CD4-positive, alpha-beta T cell treated with Interleukin-12 subunit alpha and Interleukin-12 subunit beta, for 1 hour (primary cell): ENCODE results near the gene RAI1.
"Not testable (repeated sequence)": the region's sequence is repeated elsewhere in the genome, so short reads cannot be mapped to it uniquely, and the experiment has no call there.

ENCODE experiments used
- DNase-seq: peaks from one replicate; pipeline ENCODE4 v3.0.0-alpha.2; 2020

The RAI1 gene

DNA sequence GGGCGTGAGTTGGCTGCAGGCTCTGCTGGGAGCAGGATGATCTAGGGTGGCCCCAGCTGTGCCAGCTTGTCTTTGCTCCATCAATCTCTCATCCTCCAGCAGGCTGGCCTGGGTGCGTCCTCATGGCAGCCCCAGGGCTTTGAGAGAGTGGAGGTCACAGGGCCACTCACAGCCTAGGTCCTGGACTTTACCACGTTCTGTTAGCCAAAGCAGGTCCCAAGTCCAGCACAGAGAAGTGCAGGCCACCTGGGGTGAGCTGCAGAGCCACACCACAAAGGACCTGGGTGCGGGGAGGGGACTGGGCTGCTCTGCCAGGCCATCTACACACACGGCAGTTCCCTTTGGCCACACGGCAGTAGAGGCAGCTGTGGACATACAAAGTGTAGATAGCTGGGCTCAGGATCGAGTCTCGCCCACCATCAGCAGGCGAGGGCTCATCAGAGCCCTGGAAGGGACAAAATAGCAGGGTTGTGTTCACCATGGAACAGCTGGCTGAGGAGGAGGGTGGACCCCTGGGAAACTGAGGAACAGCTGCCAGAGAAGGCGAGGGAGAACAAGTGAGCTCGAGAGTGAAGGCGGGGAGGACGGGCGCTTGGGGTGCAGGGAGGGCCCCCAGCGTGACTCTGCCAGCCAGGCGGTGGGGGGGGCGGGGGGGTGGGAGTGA, 125.5 kb downstream of the RAI1 start:
- DNase-seq = no peak

DNA sequence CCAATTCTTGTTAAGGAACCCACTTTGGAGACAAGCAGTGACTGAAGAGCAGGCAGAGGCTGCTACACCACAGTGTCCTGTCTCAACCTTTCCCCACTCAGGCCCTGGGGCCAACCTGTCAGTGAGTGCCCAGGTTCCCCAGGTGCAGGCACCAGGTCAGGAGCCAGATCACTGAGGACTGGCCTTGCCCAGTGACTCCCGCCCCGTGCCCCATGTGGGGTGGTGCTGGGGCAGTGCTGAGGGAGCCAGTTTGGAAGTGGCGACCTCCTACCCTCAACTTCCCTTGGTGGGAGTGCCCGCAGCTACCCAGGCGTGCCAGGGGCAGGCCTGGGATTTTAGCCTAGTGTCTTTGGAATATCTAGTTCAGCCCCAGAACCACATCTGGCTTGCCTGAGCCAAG, 126.2 kb downstream of the RAI1 start:
- DNase-seq = no peak

- DNase-seq = not testable (repeated sequence)
These were observed 126.9 kb downstream of the RAI1 start for GRCh38 chr17:17808200-17808599.

DNA sequence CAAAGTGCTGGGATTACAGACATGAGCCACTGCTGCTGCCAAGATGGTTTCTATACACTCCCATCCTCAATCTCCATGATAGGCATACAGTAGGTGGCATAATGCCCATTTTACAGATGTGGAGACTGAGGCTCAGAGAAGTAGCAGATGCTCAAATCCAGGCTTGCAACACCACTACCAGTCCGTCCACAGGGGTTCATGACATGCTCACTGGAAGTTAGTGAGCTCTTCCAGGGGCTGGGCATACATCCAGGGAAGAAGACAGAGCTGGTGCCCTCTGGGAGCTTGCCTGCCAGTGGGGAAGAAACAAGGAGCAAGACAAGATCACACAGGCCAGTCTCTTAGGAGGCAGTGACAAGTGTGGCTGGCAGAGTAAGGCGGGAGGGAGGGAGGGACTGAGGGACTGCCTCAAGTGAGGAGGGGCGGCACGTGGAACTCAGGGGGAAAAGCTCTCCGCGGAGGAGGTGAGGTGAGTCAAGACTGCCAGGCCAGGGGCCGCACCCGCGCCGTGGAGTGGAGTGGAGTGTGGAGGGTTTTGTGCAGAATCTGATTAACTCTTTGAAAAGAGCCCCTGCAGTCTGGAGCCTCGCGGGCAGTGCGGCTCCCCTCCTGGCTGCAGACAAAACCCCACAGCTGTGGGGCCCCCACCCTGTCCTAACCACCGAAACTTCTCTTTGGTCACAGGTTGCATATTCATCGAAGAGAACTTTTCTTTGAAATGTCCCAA, 127.6 kb downstream of the RAI1 start:
- no peak for DNase-seq

GRCh38 chr17:17809531-17810083, 128.3 kb downstream of the RAI1 start:
- DNase-seq = no peak

DNA sequence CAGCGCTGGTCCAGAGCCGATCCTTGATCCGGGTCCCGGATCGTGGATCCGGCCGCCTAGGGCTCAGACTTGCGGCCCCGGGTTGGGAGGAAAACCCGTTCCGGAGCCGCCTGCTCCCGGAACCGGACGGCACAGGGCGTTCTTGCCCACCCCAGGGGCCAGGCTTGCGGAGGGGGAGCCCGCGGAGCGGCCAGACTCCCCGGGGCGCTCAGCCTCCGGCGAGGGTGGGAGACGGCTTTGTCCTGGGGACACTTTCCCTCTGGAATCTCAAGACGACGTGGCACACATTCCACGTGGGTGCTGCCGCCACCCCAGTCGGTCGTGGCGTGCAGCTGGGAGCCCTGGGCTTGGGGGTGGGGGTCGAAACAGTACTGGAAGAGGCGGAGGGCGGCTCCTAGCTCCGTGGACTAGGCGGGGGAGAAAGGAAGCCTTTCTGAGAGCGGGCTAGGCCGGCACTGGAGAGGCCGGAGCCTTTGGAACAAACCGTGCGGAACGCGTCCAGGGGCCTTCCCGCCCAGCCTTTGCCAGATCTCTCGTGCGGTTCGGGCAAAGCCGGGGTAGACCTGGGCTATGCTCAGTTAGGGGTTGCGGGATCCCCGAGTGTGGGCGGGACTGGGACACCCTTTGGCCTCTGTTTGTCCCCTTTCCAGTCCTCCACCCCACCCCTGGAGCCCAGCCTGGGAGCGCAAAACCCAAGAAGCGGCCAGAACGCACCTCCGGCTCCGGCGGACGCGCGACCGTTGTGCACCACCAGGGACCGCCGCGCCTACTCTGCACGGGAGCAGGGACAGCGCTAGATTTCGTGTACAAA, 129.0 kb downstream of the RAI1 start:
- no peak for DNase-seq

- DNase-seq = no peak
These were observed 129.6 kb downstream of the RAI1 start for GRCh38 chr17:17810895-17811248.

- no peak for DNase-seq
These were observed 130.3 kb downstream of the RAI1 start for GRCh38 chr17:17811381-17812210.

DNA sequence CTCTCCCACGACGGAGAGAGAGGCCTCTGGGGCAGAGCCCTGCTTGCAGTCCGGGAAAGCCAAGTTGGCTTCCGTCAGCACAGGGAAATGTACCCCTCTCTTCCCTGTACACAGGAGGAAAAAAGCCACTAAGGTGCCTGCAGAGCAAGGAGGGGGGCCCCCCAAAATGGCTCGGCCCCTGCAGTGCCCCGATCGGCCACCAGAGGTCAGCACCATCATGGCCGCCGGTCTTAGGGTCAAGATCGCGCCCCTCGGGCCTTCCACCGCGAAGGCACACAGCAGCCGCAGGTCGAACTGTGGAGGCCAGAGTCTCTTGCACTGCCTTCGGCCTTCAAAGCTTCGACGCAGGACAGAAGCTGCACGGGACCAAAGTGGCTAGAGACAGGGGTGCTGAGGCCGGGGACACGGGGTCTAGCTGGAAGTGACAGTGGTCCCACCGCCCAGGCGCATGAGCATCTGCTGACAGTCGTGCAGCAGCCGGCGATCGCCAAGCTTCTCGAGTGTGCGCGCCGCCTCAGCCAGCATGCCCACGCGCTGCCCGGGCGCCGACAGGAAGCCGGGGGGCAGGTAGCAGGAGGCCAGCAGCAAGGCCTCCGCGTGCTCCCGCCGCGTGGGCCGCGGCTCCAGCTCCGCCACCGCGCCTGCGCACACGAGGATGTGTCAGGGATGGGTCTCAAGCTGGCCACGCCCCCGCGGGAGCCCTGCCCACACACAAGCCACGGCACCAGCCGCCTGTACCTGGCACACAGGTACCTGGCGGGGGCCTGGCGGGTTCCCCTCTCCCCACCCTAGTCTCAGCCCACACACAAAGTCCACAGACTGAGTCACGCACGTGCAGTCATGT, 131.2 kb downstream of the RAI1 start:
- peak; percentile 71 for DNase-seq

- DNase-seq = no peak
These were observed 131.9 kb downstream of the RAI1 start for GRCh38 chr17:17813055-17813724.

DNA sequence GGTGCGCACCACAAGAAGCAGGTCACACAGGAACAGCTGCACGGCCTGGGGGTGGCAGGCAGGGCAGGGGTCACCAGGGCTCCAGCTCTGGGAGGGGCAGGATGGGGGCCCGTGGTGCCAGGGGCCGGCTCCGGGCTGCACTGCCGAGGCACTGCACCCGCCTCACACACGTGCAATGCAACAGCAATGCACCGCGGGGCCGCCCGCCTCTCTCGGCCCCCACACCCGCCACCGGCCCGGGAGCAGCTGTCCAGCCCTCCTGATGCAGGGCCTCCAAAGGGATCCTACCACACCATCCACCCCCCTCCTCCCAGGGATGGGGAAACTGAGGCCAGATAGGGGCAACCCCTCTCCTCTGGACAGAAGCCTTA, 132.5 kb downstream of the RAI1 start:
- DNase-seq = no peak

DNA sequence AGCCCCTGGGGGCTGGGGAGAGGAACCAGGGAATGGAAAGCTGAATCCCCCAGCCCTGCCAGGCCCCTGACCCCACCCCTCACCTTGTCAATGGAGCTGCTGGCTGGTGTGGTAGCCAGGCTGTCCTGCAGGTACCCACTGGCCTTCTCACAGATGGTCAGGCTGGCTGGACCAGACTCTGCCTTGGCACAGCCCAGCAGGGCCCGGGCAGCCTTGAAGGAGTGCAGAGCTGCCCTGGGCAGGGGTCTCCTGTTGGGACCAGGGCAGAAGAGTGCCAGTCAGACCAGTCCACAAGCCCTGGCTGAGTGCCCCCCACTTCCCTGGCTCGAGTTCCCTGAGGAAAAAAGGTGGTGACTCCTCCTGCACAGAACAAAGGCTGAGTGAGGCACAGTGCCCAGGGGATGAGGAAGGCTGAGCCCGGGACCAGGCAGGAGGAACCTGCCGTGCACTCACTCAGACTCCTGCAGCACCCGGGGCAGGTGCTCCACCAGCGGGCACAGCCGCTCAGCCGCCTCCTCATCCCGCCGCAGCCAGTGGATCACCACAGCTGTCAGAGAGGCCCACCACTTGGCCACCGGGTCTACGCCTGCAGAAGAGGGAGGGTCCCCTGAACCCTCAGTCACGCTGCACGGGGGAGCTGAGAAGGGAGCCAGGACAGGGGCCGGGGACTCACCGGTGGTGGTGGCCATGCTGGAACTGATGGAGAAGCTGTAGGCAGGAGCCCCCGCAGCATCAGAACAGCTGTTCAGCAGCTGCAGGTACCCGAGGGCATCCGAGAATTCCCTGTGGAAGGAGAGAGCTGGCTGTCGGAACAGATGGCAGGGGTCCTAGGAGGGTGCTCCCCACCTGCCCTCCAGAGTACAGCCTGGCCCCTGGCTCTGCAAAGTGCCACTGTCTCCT, 133.2 kb downstream of the RAI1 start:
- no peak for DNase-seq

- DNase-seq = no peak
These were observed 133.8 kb downstream of the RAI1 start for GRCh38 chr17:17815062-17815406.

- no peak for DNase-seq
These were observed 134.4 kb downstream of the RAI1 start for GRCh38 chr17:17815436-17816200.

DNA sequence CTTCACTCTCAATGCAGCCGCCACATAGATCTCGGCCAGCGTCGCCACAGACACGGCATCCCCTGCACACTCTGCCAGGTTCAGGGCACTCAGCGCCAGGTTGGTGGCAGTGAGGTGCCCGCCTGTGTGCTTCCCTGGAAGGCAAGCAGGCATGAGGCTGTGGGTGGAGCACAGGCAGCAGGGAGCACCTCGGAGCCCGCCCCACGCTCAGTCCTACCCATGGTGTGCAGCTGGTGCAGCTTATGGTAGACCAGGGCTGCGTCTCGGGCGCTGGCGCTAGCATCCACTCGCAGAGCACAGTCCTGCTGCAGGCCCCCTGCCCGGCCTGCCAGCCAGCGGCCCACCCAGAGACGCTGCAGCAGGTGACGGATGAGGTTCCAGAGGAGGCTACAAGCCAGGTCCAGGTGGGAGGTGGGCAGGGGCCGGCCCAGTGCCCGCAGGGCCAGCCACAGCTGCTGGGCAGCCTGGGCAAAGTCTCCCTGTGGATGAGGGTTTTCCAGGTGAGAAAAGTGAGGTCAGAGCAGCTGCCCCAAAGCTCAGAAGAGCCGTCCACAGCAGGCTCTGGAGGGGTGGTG, 135.1 kb downstream of the RAI1 start:
- DNase-seq = no peak

DNA sequence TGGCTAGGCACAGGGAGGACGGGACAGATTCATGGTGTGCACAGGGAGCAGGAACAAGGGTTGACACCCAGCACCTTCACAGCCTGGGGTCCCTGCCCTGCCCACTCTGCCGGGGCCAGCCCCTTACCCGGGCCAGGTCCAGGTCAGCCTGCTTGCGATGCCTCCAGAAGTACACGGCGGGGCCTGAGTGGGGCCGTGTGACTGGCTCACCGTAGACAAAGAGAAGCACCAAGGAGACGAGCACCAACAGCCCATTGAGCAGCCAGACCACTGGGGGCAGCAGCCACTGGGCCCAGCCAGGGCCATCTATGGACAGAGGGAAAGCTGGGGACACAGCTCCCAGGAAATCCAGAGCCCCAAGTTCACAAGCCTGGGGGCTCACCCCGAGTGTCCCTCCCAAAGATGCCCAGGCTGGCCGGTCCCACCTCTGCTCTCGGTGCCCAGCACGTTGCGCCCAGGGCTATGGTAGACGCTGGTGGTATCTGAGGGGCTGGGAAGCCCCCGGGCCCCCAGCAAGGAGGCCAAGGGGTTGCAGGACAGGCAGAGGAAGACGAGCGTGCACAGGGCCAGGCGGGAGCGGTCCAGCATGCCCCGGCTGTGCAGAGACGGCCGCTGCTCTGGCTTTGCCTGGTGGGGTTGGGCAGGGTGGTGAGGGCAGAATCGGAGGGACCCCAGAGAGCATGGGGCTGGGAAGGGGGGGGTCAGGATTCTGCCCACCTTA, 135.7 kb downstream of the RAI1 start:
- no peak for DNase-seq

- DNase-seq = no peak
These were observed 136.3 kb downstream of the RAI1 start for GRCh38 chr17:17817552-17817947.

DNA sequence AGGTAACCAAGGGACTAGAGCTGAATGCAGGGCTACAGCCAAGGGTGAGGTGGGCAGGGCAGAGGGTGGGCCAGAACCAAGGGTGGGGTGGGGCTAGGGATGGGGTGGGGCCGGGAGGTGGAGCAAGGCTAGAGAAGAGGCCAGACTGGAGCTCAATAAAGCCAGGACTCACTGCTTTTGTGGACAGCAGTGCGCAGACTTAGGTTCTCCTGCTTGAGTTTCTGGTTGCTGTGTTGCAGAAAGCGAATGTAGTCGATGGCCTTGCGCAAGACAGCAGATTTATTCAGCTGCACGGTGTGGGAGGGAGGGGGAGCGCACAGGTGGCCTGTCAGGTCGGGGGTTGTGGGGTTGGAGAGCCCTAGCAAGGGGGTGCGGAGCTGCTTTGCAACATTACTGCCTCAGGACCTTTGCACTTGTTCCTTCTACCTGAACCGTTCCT, 136.8 kb downstream of the RAI1 start:
- no peak for DNase-seq
